ENCODE results near the gene NMT1. TPM values are rescaled to one million over a fixed set of nuclear protein-coding genes. Genes with fewer than 3 reads are reported as not detected.
A peak's percentile ranks its signal among the peaks of the same experiment; 100 is the strongest.

The NMT1 gene
- total and polyA plus RNA-seq, 2 of the 13 experiments (the other 11 are each of a cell fraction or from before 2014, with no cell fraction given) = 75.7 to 142 TPM

DNA sequence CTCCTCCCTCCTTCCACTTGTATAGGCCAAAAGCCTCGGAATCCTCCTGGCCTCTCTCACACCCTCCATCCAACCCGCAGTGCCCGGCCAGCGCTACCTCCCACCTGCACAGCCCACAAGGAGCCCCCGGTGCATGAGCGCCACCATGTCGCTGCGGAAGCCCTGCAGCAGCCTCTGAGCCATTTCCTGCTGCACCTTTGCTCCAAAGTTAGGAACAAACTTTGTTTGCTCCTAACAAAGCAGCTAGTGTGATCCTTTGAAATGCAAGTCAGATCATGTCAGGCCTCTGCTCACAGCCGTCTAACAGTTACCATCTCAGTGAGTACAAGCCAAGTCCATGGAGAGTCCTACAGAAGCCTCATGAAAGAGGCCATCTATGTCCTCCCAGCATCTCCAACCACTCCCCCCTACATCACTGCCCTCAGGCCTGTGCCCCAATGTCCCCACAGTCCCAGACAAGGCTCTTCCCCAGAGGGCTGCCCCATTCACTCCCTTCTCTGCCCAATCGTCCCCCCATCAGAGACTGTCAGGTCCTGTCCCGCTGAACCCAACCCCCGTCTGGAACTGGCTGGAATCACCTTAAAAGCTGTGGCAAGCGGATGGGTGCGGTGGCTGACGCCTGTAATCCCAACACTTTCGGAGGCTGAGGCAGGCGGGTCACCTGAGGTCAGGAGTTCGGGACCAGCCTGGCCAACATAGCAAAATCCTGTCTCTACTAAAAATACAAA, 17.1 kb upstream of the NMT1 start (continued):
- TF ChIP-seq SNAPC4 (CRISPR knock-in tag; IDR thresholded peaks at IDR 0.05) (no peak), POGZ (CRISPR knock-in tag; IDR thresholded peaks at IDR 0.05) (peak; percentile 59; the same call in 1 of the 2 replicates), HMG20B (CRISPR knock-in tag; conservative IDR thresholded peaks at IDR 0.05) (no peak), GLI4 (CRISPR knock-in tag; IDR thresholded peaks at IDR 0.05; ENCODE audit: borderline replicate concordance) (no peak), NFAT5 (CRISPR knock-in tag; IDR thresholded peaks at IDR 0.05) (no peak), ZNF547 (CRISPR knock-in tag; IDR thresholded peaks at IDR 0.05) (no peak), KDM6A (CRISPR knock-in tag; IDR thresholded peaks at IDR 0.05; ENCODE audit: low read depth) (no peak), KMT2B (CRISPR knock-in tag; IDR thresholded peaks at IDR 0.05) (peak; percentile 43; the same call in 1 of the 2 replicates), MEIS1 (CRISPR knock-in tag; IDR thresholded peaks at IDR 0.05; ENCODE audit: borderline replicate concordance) (no peak), KDM5B (CRISPR knock-in tag; IDR thresholded peaks at IDR 0.05; ENCODE audit: borderline replicate concordance) (no peak), KDM4B (CRISPR knock-in tag; IDR thresholded peaks at IDR 0.05) (no peak)
- TF ChIP-seq, protein P1, sequence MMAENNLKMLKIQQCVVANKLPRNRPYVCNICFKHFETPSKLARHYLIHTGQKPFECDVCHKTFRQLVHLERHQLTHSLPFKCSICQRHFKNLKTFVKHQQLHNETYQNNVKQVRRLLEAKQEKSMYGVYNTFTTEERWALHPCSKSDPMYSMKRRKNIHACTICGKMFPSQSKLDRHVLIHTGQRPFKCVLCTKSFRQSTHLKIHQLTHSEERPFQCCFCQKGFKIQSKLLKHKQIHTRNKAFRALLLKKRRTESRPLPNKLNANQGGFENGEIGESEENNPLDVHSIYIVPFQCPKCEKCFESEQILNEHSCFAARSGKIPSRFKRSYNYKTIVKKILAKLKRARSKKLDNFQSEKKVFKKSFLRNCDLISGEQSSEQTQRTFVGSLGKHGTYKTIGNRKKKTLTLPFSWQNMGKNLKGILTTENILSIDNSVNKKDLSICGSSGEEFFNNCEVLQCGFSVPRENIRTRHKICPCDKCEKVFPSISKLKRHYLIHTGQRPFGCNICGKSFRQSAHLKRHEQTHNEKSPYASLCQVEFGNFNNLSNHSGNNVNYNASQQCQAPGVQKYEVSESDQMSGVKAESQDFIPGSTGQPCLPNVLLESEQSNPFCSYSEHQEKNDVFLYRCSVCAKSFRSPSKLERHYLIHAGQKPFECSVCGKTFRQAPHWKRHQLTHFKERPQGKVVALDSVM (CRISPR knock-in tag; IDR thresholded peaks at IDR 0.05) = no peak

Data from HepG2 (cell line).